ENCODE results near the gene PDE6A.

DNA sequence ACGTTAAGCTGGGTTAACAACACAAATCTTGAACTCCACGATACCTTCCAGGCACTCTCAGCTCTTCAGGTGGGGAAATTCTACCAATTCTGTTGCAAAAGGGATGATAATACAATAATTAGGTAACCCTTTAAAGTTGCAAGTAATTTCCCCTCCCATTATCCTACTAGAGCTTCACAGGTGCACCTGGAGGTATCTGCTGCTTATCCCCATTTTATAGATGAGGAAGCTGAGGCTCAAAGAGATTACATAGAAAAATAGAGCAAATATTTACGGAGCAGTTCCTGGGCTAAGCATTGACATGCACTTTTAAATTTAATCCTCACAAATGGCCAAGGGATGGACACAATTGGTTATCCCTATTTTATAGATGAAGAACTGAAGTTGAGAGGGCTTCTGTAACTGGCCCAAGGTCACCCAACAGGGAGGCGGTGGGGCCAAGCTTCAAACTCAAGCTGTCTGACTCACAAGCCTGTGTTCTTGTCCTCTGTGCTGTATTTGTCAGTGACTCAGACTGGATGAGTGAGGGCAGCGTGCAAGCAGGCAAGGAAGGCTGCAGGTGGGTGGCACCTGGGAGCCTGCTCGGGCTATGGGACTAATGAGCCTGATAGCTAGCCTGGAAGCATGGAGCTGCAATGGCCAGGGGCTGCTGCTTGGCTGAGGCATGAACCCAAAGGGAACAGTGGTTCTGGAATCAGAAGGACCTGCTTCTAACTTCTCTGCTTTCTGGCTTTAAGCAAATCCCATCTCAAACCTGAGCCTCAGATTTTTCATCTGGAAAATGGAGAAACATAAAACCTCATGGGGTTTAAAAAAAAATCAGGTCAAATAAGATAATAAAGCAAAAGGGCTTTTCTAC lies 105.5 kb downstream of the PDE6A start:
- TF ChIP-seq, protein P1, sequence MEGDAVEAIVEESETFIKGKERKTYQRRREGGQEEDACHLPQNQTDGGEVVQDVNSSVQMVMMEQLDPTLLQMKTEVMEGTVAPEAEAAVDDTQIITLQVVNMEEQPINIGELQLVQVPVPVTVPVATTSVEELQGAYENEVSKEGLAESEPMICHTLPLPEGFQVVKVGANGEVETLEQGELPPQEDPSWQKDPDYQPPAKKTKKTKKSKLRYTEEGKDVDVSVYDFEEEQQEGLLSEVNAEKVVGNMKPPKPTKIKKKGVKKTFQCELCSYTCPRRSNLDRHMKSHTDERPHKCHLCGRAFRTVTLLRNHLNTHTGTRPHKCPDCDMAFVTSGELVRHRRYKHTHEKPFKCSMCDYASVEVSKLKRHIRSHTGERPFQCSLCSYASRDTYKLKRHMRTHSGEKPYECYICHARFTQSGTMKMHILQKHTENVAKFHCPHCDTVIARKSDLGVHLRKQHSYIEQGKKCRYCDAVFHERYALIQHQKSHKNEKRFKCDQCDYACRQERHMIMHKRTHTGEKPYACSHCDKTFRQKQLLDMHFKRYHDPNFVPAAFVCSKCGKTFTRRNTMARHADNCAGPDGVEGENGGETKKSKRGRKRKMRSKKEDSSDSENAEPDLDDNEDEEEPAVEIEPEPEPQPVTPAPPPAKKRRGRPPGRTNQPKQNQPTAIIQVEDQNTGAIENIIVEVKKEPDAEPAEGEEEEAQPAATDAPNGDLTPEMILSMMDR (IDR thresholded peaks at IDR 0.05; ENCODE audit: low read depth, low read length) = no peak
- TF ChIP-seq EZH2phosphoT487 (IDR thresholded peaks at IDR 0.05; ENCODE audit: low read depth) = no peak
